ENCODE measurements around the gene HDAC1.
A peak's percentile ranks its signal among the peaks of the same experiment; 100 is the strongest.
"Not testable (repeated sequence)": the region's sequence is repeated elsewhere in the genome, so short reads cannot be mapped to it uniquely, and the experiment has no call there.

The HDAC1 gene

GRCh38 chr1:32249831-32250525 lies 41.9 kb upstream of the HDAC1 start:
- Histone ChIP-seq H3K27me3 (replicated peaks in 2 of 5; ENCODE audit: control insufficient read depth in 4 of 5, insufficient read depth in 5 of 5, low read length in 4 of 5) (no peaks in the 10 kb centered on the region), H3K27ac (ENCODE audit: insufficient read depth in 1 of 2, low read depth in 1 of 2, low read length in 2 of 2, poor library complexity in 1 of 2, severe bottlenecking in 2 of 2) (peak overlapping the region; percentile 26 to 70), H3K4me1 (ENCODE audit: control extremely low read depth in 1 of 4, control insufficient read depth in 4 of 4, insufficient read depth in 4 of 4, low read length in 3 of 4) (peaks cover 11 to 72% (median 65%) of the 10 kb centered on the region in 4 experiments), H3K9me3 (ENCODE audit: control extremely low read depth in 1 of 5, control insufficient read depth in 4 of 5, insufficient read depth in 2 of 5, low read depth in 1 of 5, low read length in 4 of 5) (no peaks in the 10 kb centered on the region), H3K36me3 (ENCODE audit: control insufficient read depth in 4 of 4, insufficient read depth in 4 of 4, low read length in 3 of 4) (no peaks in the 10 kb centered on the region), H3K4me3 (ENCODE audit: control insufficient read depth in 1 of 7, extremely low read depth in 1 of 7, insufficient read depth in 4 of 7, low read depth in 2 of 7, low read length in 6 of 7) (peak overlapping the region in 5 of 7 experiments; percentile 34 to 62 (median 40))
- DNase-seq, result peak; percentile 73 to 91 (median 89)
- ChIA-PET POLR2A (interaction anchor here (0.5 to 1.5 kb wide), 4 partner anchors 9 to 87 kb away, joined by 3 to 5 read pairs (median 4); partner anchors contain the start of gene HDAC1), CTCF (interaction anchor here (0.6 to 4.4 kb wide), 15 partner anchors 8 to 91 kb away, joined by 3 to 40 read pairs (median 9); partner anchors contain the start of gene HDAC1)
- 16% methylated on average over 9 of the region's 9 CpGs for WGBS (ENCODE audit: insufficient coverage)

GRCh38 chr1:32250893-32251716 lies 40.8 kb upstream of the HDAC1 start, which contains the start of gene LCK:
Gene LCK (plus strand): TSS chr1:32251265. CDS start chr1:32274330, 23,065 bp downstream.
- peak within 1 kb of the TSS in 4 of 7 experiments; percentile 36 to 62 (median 50) for H3K4me3 ChIP-seq (ENCODE audit: control insufficient read depth in 1 of 7, extremely low read depth in 1 of 7, insufficient read depth in 4 of 7, low read depth in 2 of 7, low read length in 6 of 7)
- POLR2A ChIA-PET, result no interaction called here

DNA sequence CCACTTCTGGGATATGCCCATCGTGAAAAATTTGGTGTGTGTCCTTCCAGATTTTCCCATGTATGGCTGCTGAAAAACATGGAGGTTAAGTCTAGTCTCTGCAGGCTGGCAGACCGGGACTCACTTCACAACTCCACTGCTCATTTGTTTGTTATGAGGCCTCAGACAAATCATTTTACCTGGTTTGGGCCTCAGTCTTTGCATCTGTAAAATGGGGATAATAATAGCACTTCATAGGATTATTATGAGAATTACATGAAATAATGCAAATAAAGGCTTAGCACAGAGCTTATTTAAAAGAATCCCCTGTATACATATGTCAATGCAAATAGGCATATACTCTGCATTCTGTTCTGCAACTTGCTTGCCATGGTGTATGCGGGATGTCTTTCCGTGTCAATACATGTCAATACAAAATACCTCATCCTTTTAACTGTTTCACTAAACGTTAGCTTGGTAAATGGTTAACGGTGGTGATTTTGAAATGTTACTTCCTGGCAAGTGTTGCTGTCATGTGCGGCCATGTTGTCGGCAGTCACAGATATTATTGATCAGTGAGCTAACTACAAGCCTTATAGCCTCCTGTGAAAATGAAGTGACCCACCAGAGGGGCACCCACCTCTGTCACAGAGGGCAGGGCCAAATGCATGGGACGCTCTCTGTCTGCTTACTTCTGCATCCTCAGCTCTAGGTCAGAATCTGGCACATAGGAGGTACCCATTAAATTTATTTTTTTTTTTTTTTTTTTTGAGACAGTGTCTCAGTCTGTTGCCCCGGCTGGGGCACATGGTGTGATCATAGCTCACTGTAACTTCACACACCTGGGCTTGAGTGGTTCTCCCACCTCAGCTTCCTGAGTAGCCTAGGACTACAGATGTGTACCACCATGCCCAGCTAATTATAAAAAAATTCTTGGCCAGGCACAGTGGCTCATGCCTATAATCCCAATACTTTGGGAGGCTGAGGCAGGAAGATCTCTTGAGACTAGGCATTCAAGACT lies 36.5 kb upstream of the HDAC1 start:
- no peak for DNase-seq
- 100% methylated on average over 3 of the region's 10 CpGs for WGBS (ENCODE audit: insufficient coverage)
- no peaks in the 10 kb centered on the region for H3K27me3 ChIP-seq (replicated peaks in 2 of 5; ENCODE audit: control insufficient read depth in 4 of 5, insufficient read depth in 5 of 5, low read length in 4 of 5)
- H3K36me3 ChIP-seq (ENCODE audit: control insufficient read depth in 4 of 4, insufficient read depth in 4 of 4, low read length in 3 of 4), result no peaks in the 10 kb centered on the region
- POLR2A ChIA-PET, result no interaction called here
- no peak overlapping the region for H3K27ac ChIP-seq (ENCODE audit: insufficient read depth in 1 of 2, low read depth in 1 of 2, low read length in 2 of 2, poor library complexity in 1 of 2, severe bottlenecking in 2 of 2)
- H3K9me3 ChIP-seq (ENCODE audit: control extremely low read depth in 1 of 5, control insufficient read depth in 4 of 5, insufficient read depth in 2 of 5, low read depth in 1 of 5, low read length in 4 of 5), result no peaks in the 10 kb centered on the region
- H3K4me1 ChIP-seq (ENCODE audit: control extremely low read depth in 1 of 4, control insufficient read depth in 4 of 4, insufficient read depth in 4 of 4, low read length in 3 of 4), result peaks cover 3 to 34% (median 29%) of the 10 kb centered on the region in 4 experiments
- CTCF ChIA-PET, result interaction anchor here (1.0 to 1.1 kb wide), 3 partner anchors 10 to 40 kb away, joined by 3 to 5 read pairs (median 5); no protein-coding TSS in a partner anchor
- H3K4me3 ChIP-seq (ENCODE audit: control insufficient read depth in 1 of 7, extremely low read depth in 1 of 7, insufficient read depth in 4 of 7, low read depth in 2 of 7, low read length in 6 of 7), result no peak overlapping the region

More at GRCh38 chr1:32250893-32251716, 40.8 kb upstream of the HDAC1 start, which contains the start of gene LCK:
- H3K27ac ChIP-seq (ENCODE audit: insufficient read depth in 1 of 2, low read depth in 1 of 2, low read length in 2 of 2, poor library complexity in 1 of 2, severe bottlenecking in 2 of 2), result peak within 1 kb of the TSS; percentile 26 to 70
- peaks cover 11 to 72% (median 65%) of the 10 kb centered on the region in 4 experiments for H3K4me1 ChIP-seq (ENCODE audit: control extremely low read depth in 1 of 4, control insufficient read depth in 4 of 4, insufficient read depth in 4 of 4, low read length in 3 of 4)
- H3K27me3 ChIP-seq (replicated peaks in 2 of 5; ENCODE audit: control insufficient read depth in 4 of 5, insufficient read depth in 5 of 5, low read length in 4 of 5), result no peaks in the 10 kb centered on the region
- CTCF ChIA-PET, result interaction anchor here (0.6 to 4.4 kb wide), 7 partner anchors 9 to 149 kb away, joined by 3 to 40 read pairs (median 4); partner anchors contain the start of gene HDAC1
- DNase-seq, result peak in 2 of 3 donors; percentile 53 to 64
- WGBS (ENCODE audit: insufficient coverage), result 50% methylated on average over 22 of the region's 25 CpGs
- no peaks in the 10 kb centered on the region for H3K36me3 ChIP-seq (ENCODE audit: control insufficient read depth in 4 of 4, insufficient read depth in 4 of 4, low read length in 3 of 4)
- H3K9me3 ChIP-seq (ENCODE audit: control extremely low read depth in 1 of 5, control insufficient read depth in 4 of 5, insufficient read depth in 2 of 5, low read depth in 1 of 5, low read length in 4 of 5), result no peaks in the 10 kb centered on the region

DNA sequence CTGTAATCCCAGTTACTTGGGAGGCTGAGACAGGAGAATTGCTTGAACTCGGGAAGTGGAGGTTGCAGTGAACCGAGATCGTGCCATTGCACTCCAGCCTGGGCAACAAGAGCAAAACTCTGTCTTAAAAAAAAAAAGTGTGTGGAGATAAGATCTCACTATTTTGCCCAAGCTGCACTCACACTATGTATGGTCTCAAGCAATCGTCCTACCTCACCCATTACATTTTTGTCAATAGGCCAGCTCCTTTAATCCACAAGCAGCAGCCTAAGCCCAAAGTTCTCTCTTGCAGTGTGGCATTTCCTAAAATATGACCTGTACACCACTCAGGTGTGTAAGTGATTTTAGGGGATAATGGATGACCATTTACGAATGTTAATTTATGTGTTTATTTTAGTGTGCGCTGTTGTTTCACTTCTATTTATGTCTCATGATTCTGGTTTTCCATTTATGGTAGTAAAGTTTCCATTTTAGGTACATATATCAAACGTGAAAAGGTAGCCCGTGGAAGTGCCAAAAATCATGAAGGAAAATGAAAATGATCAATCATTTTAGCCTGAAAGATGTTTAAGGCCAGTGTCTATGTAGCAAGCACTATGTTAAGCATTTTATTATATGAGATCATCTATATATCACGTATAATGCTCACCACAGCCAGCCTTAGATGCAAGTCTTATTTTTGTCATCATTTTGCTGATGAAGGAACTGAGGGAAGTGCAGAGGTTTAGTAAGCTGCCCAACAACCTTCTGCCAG lies 35.2 kb upstream of the HDAC1 start:
- DNase-seq, result no peak
- Histone ChIP-seq H3K9me3 (ENCODE audit: control extremely low read depth in 1 of 5, control insufficient read depth in 4 of 5, insufficient read depth in 2 of 5, low read depth in 1 of 5, low read length in 4 of 5) (no peaks in the 10 kb centered on the region), H3K4me1 (ENCODE audit: control extremely low read depth in 1 of 4, control insufficient read depth in 4 of 4, insufficient read depth in 4 of 4, low read length in 3 of 4) (peaks cover 0 to 22% (median 16%) of the 10 kb centered on the region in 4 experiments), H3K27ac (ENCODE audit: insufficient read depth in 1 of 2, low read depth in 1 of 2, low read length in 2 of 2, poor library complexity in 1 of 2, severe bottlenecking in 2 of 2) (no peak overlapping the region), H3K36me3 (ENCODE audit: control insufficient read depth in 4 of 4, insufficient read depth in 4 of 4, low read length in 3 of 4) (no peaks in the 10 kb centered on the region), H3K4me3 (ENCODE audit: control insufficient read depth in 1 of 7, extremely low read depth in 1 of 7, insufficient read depth in 4 of 7, low read depth in 2 of 7, low read length in 6 of 7) (no peak overlapping the region), H3K27me3 (replicated peaks in 2 of 5; ENCODE audit: control insufficient read depth in 4 of 5, insufficient read depth in 5 of 5, low read length in 4 of 5) (no peaks in the 10 kb centered on the region)
- ChIA-PET POLR2A (no interaction called here), CTCF (interaction anchor here (0.6 to 3.2 kb wide), 4 partner anchors 9 to 559 kb away, joined by 4 to 16 read pairs (median 5); partner anchors contain the start of gene FAM167B)
- 91% methylated on average over 4 of the region's 9 CpGs for WGBS (ENCODE audit: insufficient coverage)

- Histone ChIP-seq H3K9me3 (ENCODE audit: control extremely low read depth in 1 of 5, control insufficient read depth in 4 of 5, insufficient read depth in 2 of 5, low read depth in 1 of 5, low read length in 4 of 5) (no peaks in the 10 kb centered on the region), H3K36me3 (ENCODE audit: control insufficient read depth in 4 of 4, insufficient read depth in 4 of 4, low read length in 3 of 4) (no peaks in the 10 kb centered on the region), H3K4me3 (ENCODE audit: control insufficient read depth in 1 of 7, extremely low read depth in 1 of 7, insufficient read depth in 4 of 7, low read depth in 2 of 7, low read length in 6 of 7) (no peak overlapping the region), H3K4me1 (ENCODE audit: control extremely low read depth in 1 of 4, control insufficient read depth in 4 of 4, insufficient read depth in 4 of 4, low read length in 3 of 4) (peaks cover 0 to 16% (median 11%) of the 10 kb centered on the region in 4 experiments), H3K27me3 (replicated peaks in 2 of 5; ENCODE audit: control insufficient read depth in 4 of 5, insufficient read depth in 5 of 5, low read length in 4 of 5) (no peaks in the 10 kb centered on the region), H3K27ac (ENCODE audit: insufficient read depth in 1 of 2, low read depth in 1 of 2, low read length in 2 of 2, poor library complexity in 1 of 2, severe bottlenecking in 2 of 2) (no peak overlapping the region)
- POLR2A ChIA-PET, result no interaction called here
- CTCF ChIA-PET, result interaction anchor here (3.2 kb wide), 1 partner anchor 9 kb away, joined by 16 read pairs; the partner anchor contains the start of gene FAM167B
- 100% methylated on average over 5 of the region's 6 CpGs for WGBS (ENCODE audit: insufficient coverage)
- no peak for DNase-seq
Observed at GRCh38 chr1:32257227-32257508, 34.7 kb upstream of the HDAC1 start.

GRCh38 chr1:32263236-32263593 lies 28.7 kb upstream of the HDAC1 start:
- POLR2A ChIA-PET; H3K27me3 ChIP-seq (replicated peaks in 2 of 5; ENCODE audit: control insufficient read depth in 4 of 5, insufficient read depth in 5 of 5, low read length in 4 of 5); H3K4me3 ChIP-seq (ENCODE audit: control insufficient read depth in 1 of 7, extremely low read depth in 1 of 7, insufficient read depth in 4 of 7, low read depth in 2 of 7, low read length in 6 of 7); H3K4me1 ChIP-seq (ENCODE audit: control extremely low read depth in 1 of 4, control insufficient read depth in 4 of 4, insufficient read depth in 4 of 4, low read length in 3 of 4); H3K9me3 ChIP-seq (ENCODE audit: control extremely low read depth in 1 of 5, control insufficient read depth in 4 of 5, insufficient read depth in 2 of 5, low read depth in 1 of 5, low read length in 4 of 5); DNase-seq; H3K27ac ChIP-seq (ENCODE audit: insufficient read depth in 1 of 2, low read depth in 1 of 2, low read length in 2 of 2, poor library complexity in 1 of 2, severe bottlenecking in 2 of 2); H3K36me3 ChIP-seq (ENCODE audit: control insufficient read depth in 4 of 4, insufficient read depth in 4 of 4, low read length in 3 of 4): not testable (repeated sequence)
- CTCF ChIA-PET, result interaction anchor here (1.4 kb wide), 1 partner anchor 10 kb away, joined by 4 read pairs; no protein-coding TSS in a partner anchor
- WGBS (ENCODE audit: insufficient coverage), result 100% methylated on average over 2 of the region's 4 CpGs
